GM12878 (cell line): ENCODE measurements around the gene RPL29.

Experiments used
- CHD1 ChIP-seq: IDR thresholded peaks from 2 replicates; pipeline ENCODE4 v1.6.1; 2012; ENCODE audit warnings: low read depth, low read length, improper control_type of control experiment
- CHD4 ChIP-seq: fragments of 200-600 bp; sonication (generic); IDR thresholded peaks from 2 replicates; pipeline ENCODE4 v1.6.1; 2016; ENCODE audit warnings: mild to moderate bottlenecking
- CTCF ChIP-seq, 3 experiments: IDR thresholded peaks in 2 of 3; conservative IDR thresholded peaks in 1 of 3; 2 replicates each; pipeline ENCODE4 v1.5.1; 2011; ENCODE audit warnings: low read depth in 3 of 3, low read length in 3 of 3, mild to moderate bottlenecking in 3 of 3, control low read depth in 2 of 3, moderate library complexity in 2 of 3, inconsistent platforms in 1 of 3, mixed read lengths in 1 of 3; ENCODE audit not compliant: control insufficient read depth in 2 of 3, insufficient read depth in 1 of 3; ENCODE audit errors: extremely low read depth in 1 of 3
- GABPA ChIP-seq: IDR thresholded peaks from 2 replicates; pipeline ENCODE4 v1.6.1; 2014; ENCODE audit warnings: antibody characterized with exemption, low read depth, mild to moderate bottlenecking, inconsistent platforms
- POLR2AphosphoS5 ChIP-seq: IDR thresholded peaks from 2 replicates; pipeline ENCODE4 v1.6.1; 2011; ENCODE audit warnings: mild to moderate bottlenecking, low read length, inconsistent platforms
- SPI1 ChIP-seq: IDR thresholded peaks from 2 replicates; pipeline ENCODE4 v1.6.1; 2011; ENCODE audit warnings: low read depth, mild to moderate bottlenecking, low read length, moderate library complexity, borderline replicate concordance; ENCODE audit not compliant: insufficient read depth
- ZNF687 ChIP-seq: fragments of 450-650 bp; IDR thresholded peaks from 2 replicates; pipeline ENCODE4 v1.6.1; 2017; ENCODE audit warnings: mild to moderate bottlenecking, moderate library complexity
- TF ChIP-seq, protein P1 (sequence below): fragments of 450-650 bp; formaldehyde crosslinking; IDR thresholded peaks from 2 replicates; pipeline ENCODE4 v1.5.0; 2022; ENCODE audit warnings: mild to moderate bottlenecking, missing genetic modification characterization

DNA sequence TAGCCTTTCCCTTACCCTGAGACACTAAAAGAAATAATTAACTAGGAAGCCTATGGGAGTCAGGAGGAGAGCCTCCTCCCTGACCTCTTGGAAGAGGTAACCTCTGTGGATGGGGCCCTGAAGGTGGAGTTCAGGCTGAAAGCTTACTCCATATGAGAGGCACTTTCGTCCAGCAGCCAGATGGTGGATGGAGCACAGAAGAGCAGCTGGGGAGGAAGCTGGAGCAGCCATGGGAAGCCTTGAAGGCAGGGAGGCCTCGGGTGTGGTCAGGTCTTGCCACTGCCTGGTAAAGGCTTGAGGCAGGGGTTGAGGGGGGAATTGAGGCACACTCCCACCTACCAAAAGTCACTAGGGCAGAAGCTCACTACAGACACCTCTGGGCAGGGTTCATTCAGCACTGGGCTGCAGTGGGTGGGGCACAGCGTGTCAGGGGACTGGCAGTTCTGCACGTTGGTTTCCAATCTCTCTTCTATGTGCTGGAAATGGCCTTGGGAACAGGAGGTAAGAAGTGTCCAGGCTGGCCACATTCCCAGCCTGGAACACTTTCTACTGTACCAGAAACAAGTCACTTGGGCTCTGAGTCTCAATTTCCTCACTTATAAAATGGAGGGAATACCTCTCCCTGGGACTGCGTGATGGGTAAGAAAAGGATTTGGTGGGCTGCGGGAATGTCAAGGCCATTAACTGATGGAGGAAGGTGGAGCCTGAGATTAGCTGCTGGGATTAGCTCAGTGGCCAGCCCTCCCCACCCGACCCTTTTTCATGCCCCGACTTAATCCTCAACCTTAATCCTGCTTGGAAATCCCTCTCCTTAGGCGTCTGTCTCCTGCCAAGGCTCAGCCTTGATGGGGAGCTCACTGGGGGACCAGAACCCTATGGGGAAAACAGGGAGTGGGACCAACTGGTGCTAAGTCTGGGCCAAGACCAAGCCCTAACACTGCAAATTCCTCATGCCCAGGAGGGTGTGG is 33.8 kb downstream of the RPL29 start:
- TF ChIP-seq CHD4 (no peak), CHD1 (no peak), POLR2AphosphoS5 (no peak), CTCF (IDR thresholded peaks at IDR 0.05 in 2 of 3, conservative IDR thresholded peaks at IDR 0.05 in 1 of 3; ENCODE audit: control insufficient read depth in 2 of 3, extremely low read depth in 1 of 3, insufficient read depth in 1 of 3, low read depth in 3 of 3, low read length in 3 of 3) (no peak), GABPA (no peak), SPI1 (no peak), ZNF687 (no peak)
- TF ChIP-seq, protein P1, sequence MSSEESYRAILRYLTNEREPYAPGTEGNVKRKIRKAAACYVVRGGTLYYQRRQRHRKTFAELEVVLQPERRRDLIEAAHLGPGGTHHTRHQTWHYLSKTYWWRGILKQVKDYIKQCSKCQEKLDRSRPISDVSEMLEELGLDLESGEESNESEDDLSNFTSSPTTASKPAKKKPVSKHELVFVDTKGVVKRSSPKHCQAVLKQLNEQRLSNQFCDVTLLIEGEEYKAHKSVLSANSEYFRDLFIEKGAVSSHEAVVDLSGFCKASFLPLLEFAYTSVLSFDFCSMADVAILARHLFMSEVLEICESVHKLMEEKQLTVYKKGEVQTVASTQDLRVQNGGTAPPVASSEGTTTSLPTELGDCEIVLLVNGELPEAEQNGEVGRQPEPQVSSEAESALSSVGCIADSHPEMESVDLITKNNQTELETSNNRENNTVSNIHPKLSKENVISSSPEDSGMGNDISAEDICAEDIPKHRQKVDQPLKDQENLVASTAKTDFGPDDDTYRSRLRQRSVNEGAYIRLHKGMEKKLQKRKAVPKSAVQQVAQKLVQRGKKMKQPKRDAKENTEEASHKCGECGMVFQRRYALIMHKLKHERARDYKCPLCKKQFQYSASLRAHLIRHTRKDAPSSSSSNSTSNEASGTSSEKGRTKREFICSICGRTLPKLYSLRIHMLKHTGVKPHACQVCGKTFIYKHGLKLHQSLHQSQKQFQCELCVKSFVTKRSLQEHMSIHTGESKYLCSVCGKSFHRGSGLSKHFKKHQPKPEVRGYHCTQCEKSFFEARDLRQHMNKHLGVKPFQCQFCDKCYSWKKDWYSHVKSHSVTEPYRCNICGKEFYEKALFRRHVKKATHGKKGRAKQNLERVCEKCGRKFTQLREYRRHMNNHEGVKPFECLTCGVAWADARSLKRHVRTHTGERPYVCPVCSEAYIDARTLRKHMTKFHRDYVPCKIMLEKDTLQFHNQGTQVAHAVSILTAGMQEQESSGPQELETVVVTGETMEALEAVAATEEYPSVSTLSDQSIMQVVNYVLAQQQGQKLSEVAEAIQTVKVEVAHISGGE, result no peak
